MCF 10A (cell line): Measurements from ENCODE around the gene ROBO2. TPM values are rescaled to one million over a fixed set of nuclear protein-coding genes. Genes with fewer than 3 reads are reported as not detected.
A peak's percentile ranks its signal among the peaks of the same experiment; 100 is the strongest.

Source experiments
- BruUV-seq: library from RNA; stranded (reverse); fragments of 400-500 nt; replicated peaks from 2 replicates; lab custom pipeline; 2021; lab: Mats Ljungman, UMichigan
- CTCF ChIA-PET: fragments of 300-600 bp; sonication (Branson Sonifier 250); formaldehyde crosslinking; extraction: SDS; loops from one replicate; lab custom pipeline; 2021; ENCODE audit warnings: antibody characterized with exemption, inconsistent platforms; lab: Yijun Ruan, JAX
- POLR2A ChIA-PET: fragments of 300-600, 350-650 bp; sonication (Branson Sonifier 250); formaldehyde crosslinking; extraction: SDS; loops from one replicate; lab custom pipeline; 2020; ENCODE audit warnings: antibody characterized with exemption, inconsistent platforms; lab: Yijun Ruan, JAX
- DNase-seq: peaks from one replicate; pipeline ENCODE4 v3.0.0-alpha.2; 2018; ENCODE audit not compliant: unreplicated experiment
- H3K27ac Mint-ChIP-seq: one replicate; pipeline ENCODE4 v1.8.0; 2022; ENCODE audit warnings: mild to moderate bottlenecking, low read depth, mixed read lengths; ENCODE audit not compliant: unreplicated experiment
- H3K27me3 Mint-ChIP-seq: one replicate; pipeline ENCODE4 v1.8.0; 2022; ENCODE audit warnings: mixed read lengths; ENCODE audit not compliant: insufficient read depth, unreplicated experiment
- H3K36me3 Mint-ChIP-seq: one replicate; pipeline ENCODE4 v1.8.0; 2022; ENCODE audit warnings: mild to moderate bottlenecking, moderate library complexity, mixed read lengths; ENCODE audit not compliant: insufficient read depth, unreplicated experiment
- H3K4me1 Mint-ChIP-seq: one replicate; pipeline ENCODE4 v1.8.0; 2022; ENCODE audit warnings: mixed read lengths; ENCODE audit not compliant: insufficient read depth, unreplicated experiment
- H3K4me3 Mint-ChIP-seq: one replicate; pipeline ENCODE4 v1.8.0; 2022; ENCODE audit warnings: mild to moderate bottlenecking, moderate library complexity, mixed read lengths; ENCODE audit not compliant: unreplicated experiment
- H3K9me3 Mint-ChIP-seq: one replicate; pipeline ENCODE4 v1.8.0; 2022; ENCODE audit warnings: mixed read lengths; ENCODE audit not compliant: unreplicated experiment
- CTCF ChIP-seq: fragments of 200-600 bp; IDR thresholded peaks from one replicate; pipeline ENCODE4 v1.8.0; 2022; ENCODE audit warnings: antibody characterized with exemption, mild to moderate bottlenecking; ENCODE audit not compliant: unreplicated experiment
- intact Hi-C: fragments of 100-400 bp; cut with micrococcal nuclease; formaldehyde crosslinking; loops from 2 replicates; pipeline ENCODE4 v1.14.1; 2022
- total RNA-seq: library from RNA; stranded (reverse); gene quantifications from 2 replicates; pipeline ENCODE4 v1.2.3, GENCODE V29; 2022

ROBO2 gene
- total RNA-seq, 1 experiment from 2014 or later, result not detected

GRCh38 chr3:77655396-77655795 is 615.5 kb downstream of the ROBO2 start:
- POLR2A ChIA-PET, result no interaction called here
- Mint-ChIP-seq H3K36me3 (no peaks in the 10 kb centered on the region), H3K27me3 (no peaks in the 10 kb centered on the region), H3K4me1 (peaks cover 3% of the 10 kb centered on the region), H3K27ac (no peak overlapping the region), H3K9me3 (peaks cover 5% of the 10 kb centered on the region), H3K4me3 (no peak overlapping the region)
- DNase-seq, result no peak
- intact Hi-C loops, result no loop called here
- TF ChIP-seq CTCF, result no peak
- CTCF ChIA-PET, result no interaction called here
- BruUV-seq, result no TSS peak

- POLR2A ChIA-PET, result no interaction called here
- Mint-ChIP-seq H3K36me3 (no peaks in the 10 kb centered on the region), H3K4me3 (no peak overlapping the region), H3K27me3 (no peaks in the 10 kb centered on the region), H3K4me1 (peaks cover 6% of the 10 kb centered on the region), H3K9me3 (peaks cover 18% of the 10 kb centered on the region), H3K27ac (peak overlapping the region; percentile 73)
- CTCF ChIA-PET, result interaction anchor here (1.1 kb wide), 1 partner anchor 23 kb away, joined by 3 read pairs; no protein-coding TSS in a partner anchor
- DNase-seq, result no peak
- TF ChIP-seq CTCF, result no peak
- intact Hi-C loops, result no loop called here
- BruUV-seq, result no TSS peak
Observed at GRCh38 chr3:77660718-77661117, 620.8 kb downstream of the ROBO2 start.

- Mint-ChIP-seq H3K4me3 (no peak overlapping the region), H3K9me3 (peaks cover 7% of the 10 kb centered on the region), H3K4me1 (no peaks in the 10 kb centered on the region), H3K27me3 (no peaks in the 10 kb centered on the region), H3K36me3 (no peaks in the 10 kb centered on the region), H3K27ac (no peak overlapping the region)
- no peak for DNase-seq
- TF ChIP-seq CTCF, result no peak
- ChIA-PET POLR2A (no interaction called here), CTCF (no interaction called here)
- intact Hi-C loops, result no loop called here
- no TSS peak for BruUV-seq
Observed at GRCh38 chr3:77667901-77668300, 628.0 kb downstream of the ROBO2 start.

GRCh38 chr3:77668376-77668775 is 628.5 kb downstream of the ROBO2 start:
- Mint-ChIP-seq H3K4me3 (no peak overlapping the region), H3K27ac (no peak overlapping the region), H3K4me1 (no peaks in the 10 kb centered on the region), H3K9me3 (peaks cover 2% of the 10 kb centered on the region), H3K36me3 (no peaks in the 10 kb centered on the region), H3K27me3 (no peaks in the 10 kb centered on the region)
- ChIA-PET POLR2A (no interaction called here), CTCF (no interaction called here)
- DNase-seq, result no peak
- BruUV-seq, result no TSS peak
- intact Hi-C loops, result no loop called here
- no peak for TF ChIP-seq CTCF
